A673 (cell line): ENCODE results near the gene CD9. TPM values are rescaled to one million over a fixed set of nuclear protein-coding genes. Genes with fewer than 3 reads are reported as not detected.

Experiments
- BruUV-seq: library from RNA; stranded (reverse); fragments of 400-500 nt; replicated peaks from 2 replicates; lab custom pipeline; 2021; lab: Mats Ljungman, UMichigan
- CTCF ChIA-PET: fragments of 300-600 bp; sonication (Branson Sonifier 250); formaldehyde crosslinking; loops from one replicate; lab custom pipeline; 2022; ENCODE audit warnings: antibody characterized with exemption; lab: Charles Lee
- POLR2A ChIA-PET: fragments of 300-600 bp; sonication (Branson Sonifier 250); formaldehyde crosslinking; loops from one replicate; lab custom pipeline; 2022; ENCODE audit warnings: antibody characterized with exemption; ENCODE audit not compliant: low non-redundant PET; lab: Charles Lee
- DNase-seq: peaks from one replicate; pipeline ENCODE4 v3.0.0-alpha.2; 2015; ENCODE audit warnings: low spot score
- H3K27ac ChIP-seq: fragments of 200-600 bp; sonication (generic); 2 replicates; pipeline ENCODE4 v1.5.1; 2016; ENCODE audit warnings: mixed run types, low read depth, mild to moderate bottlenecking, mixed read lengths, antibody characterized with exemption, low read length; ENCODE audit not compliant: poor library complexity, severe bottlenecking
- H3K27me3 ChIP-seq: fragments of 200-600 bp; sonication (generic); replicated peaks from 2 replicates; pipeline ENCODE4 v1.6.1; 2017; ENCODE audit warnings: mixed run types, low read depth, mild to moderate bottlenecking, mixed read lengths, antibody characterized with exemption, low read length; ENCODE audit not compliant: insufficient read depth, poor library complexity
- H3K36me3 ChIP-seq: fragments of 200-600 bp; sonication (generic); 2 replicates; pipeline ENCODE4 v1.6.1; 2016; ENCODE audit warnings: mixed run types, mild to moderate bottlenecking, mixed read lengths, antibody characterized with exemption, low read length; ENCODE audit not compliant: insufficient read depth, poor library complexity, severe bottlenecking
- H3K4me1 ChIP-seq: fragments of 200-600 bp; sonication (generic); 2 replicates; pipeline ENCODE4 v1.6.1; 2017; ENCODE audit warnings: mixed run types, mild to moderate bottlenecking, mixed read lengths, antibody characterized with exemption, low read length; ENCODE audit not compliant: insufficient read depth, poor library complexity, severe bottlenecking
- H3K4me3 ChIP-seq: fragments of 200-600 bp; sonication (generic); 2 replicates; pipeline ENCODE4 v1.5.1; 2016; ENCODE audit warnings: low read depth, mixed run types, mild to moderate bottlenecking, mixed read lengths, low read length; ENCODE audit not compliant: poor library complexity, severe bottlenecking
- H3K9me3 ChIP-seq: fragments of 200-600 bp; sonication (generic); 2 replicates; pipeline ENCODE4 v1.6.1; 2016; ENCODE audit warnings: mixed run types, low read depth, mild to moderate bottlenecking, mixed read lengths, antibody characterized with exemption, low read length; ENCODE audit not compliant: poor library complexity, severe bottlenecking
- CTCF ChIP-seq: fragments of 300-800, 200-600 bp; sonication (generic); conservative IDR thresholded peaks from 2 replicates; pipeline ENCODE4 v1.5.1; 2017; ENCODE audit warnings: low read depth, mild to moderate bottlenecking, antibody characterized with exemption, low read length, moderate library complexity, mixed read lengths
- EZH2 ChIP-seq: fragments of 200-600 bp; sonication (generic); IDR thresholded peaks from 2 replicates; pipeline ENCODE4 v1.6.1; 2017; ENCODE audit warnings: borderline replicate concordance, low read depth, mild to moderate bottlenecking, mixed read lengths, antibody characterized with exemption, low read length; ENCODE audit not compliant: poor library complexity, severe bottlenecking
- intact Hi-C: fragments of 100-400 bp; cut with micrococcal nuclease; formaldehyde crosslinking; loops from one replicate; pipeline ENCODE4 v1.10.0; 2022; ENCODE audit not compliant: unreplicated experiment
- total RNA-seq: library from RNA; stranded (reverse); gene quantifications from 2 replicates; pipeline ENCODE4 v1.2.3, GENCODE V29; 2021

The CD9 gene
- total RNA-seq, 1 experiment from 2014 or later, result 2.8 TPM

DNA sequence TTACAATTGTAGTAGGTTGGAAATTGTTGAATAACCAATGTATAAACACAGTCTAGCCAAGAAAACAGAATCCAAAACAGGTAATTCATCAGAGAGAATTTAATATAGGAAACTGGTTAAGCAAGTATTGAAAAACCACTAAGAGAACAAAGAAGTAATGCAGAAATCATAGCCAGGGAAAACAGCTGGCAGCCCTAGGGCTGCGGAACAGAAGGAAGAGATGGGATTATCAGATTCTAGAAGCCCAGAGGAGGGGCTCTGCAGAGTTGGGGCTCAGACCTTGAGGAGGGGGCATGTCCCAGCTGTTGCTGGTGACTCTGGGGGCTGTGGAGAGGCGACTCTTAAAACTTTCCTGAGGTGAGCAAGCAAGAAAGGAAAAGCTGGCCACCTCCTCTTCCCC lies 49.4 kb downstream of the CD9 start:
- DNase-seq, result no peak
- TF ChIP-seq EZH2 (no peak), CTCF (no peak)
- intact Hi-C loops, result no loop called here
- H3K27me3 ChIP-seq, result peaks cover 7% of the 10 kb centered on the region
- no peak overlapping the region for H3K27ac ChIP-seq
- no peaks in the 10 kb centered on the region for H3K9me3 ChIP-seq
- CTCF ChIA-PET, result no interaction called here
- BruUV-seq, result no TSS peak
- H3K4me3 ChIP-seq, result no peak overlapping the region
- H3K4me1 ChIP-seq, result no peaks in the 10 kb centered on the region
- H3K36me3 ChIP-seq, result no peaks in the 10 kb centered on the region
- POLR2A ChIA-PET, result interaction anchor here (1.0 kb wide), 1 partner anchor 22 kb away, joined by 3 read pairs; no protein-coding TSS in a partner anchor

- ChIA-PET POLR2A (no interaction called here), CTCF (no interaction called here)
- no TSS peak for BruUV-seq
- Histone ChIP-seq H3K27me3 (peaks cover 7% of the 10 kb centered on the region), H3K4me1 (no peaks in the 10 kb centered on the region), H3K4me3 (no peak overlapping the region), H3K9me3 (no peaks in the 10 kb centered on the region), H3K27ac (no peak overlapping the region), H3K36me3 (no peaks in the 10 kb centered on the region)
- intact Hi-C loops, result no loop called here
- no peak for DNase-seq
- TF ChIP-seq CTCF (no peak), EZH2 (no peak)
Measured at GRCh38 chr12:6250343-6250742, 50.1 kb downstream of the CD9 start.

- CTCF ChIA-PET, result interaction anchor here (0.6 kb wide), 1 partner anchor 58 kb away, joined by 3 read pairs; no protein-coding TSS in a partner anchor
- Histone ChIP-seq H3K4me1 (no peaks in the 10 kb centered on the region), H3K27ac (no peak overlapping the region), H3K9me3 (no peaks in the 10 kb centered on the region), H3K4me3 (no peak overlapping the region), H3K27me3 (peaks cover 7% of the 10 kb centered on the region), H3K36me3 (no peaks in the 10 kb centered on the region)
- POLR2A ChIA-PET, result interaction anchor here (0.5 kb wide), 1 partner anchor 169 kb away, joined by 3 read pairs; no protein-coding TSS in a partner anchor
- no peak for DNase-seq
- no TSS peak for BruUV-seq
- no peak for TF ChIP-seq CTCF
- no peak for TF ChIP-seq EZH2
- intact Hi-C loops, result no loop called here
Measured at GRCh38 chr12:6253278-6253677, 53.1 kb downstream of the CD9 start.
